GM12874 (cell line): ENCODE results near the gene DHRSX.

ENCODE experiments used
- CTCF ChIP-seq: IDR thresholded peaks from 2 replicates; pipeline ENCODE4 v1.5.1; 2011; ENCODE audit warnings: low read depth, mild to moderate bottlenecking, control low read depth, low read length, moderate library complexity; ENCODE audit not compliant: insufficient read depth

DHRSX gene

GRCh38 chrX:2541603-2542002, 40.8 kb upstream of the DHRSX start:
- TF ChIP-seq CTCF: no peak

GRCh38 chrX:2540426-2540947, 39.7 kb upstream of the DHRSX start:
- TF ChIP-seq CTCF: no peak

- no peak for TF ChIP-seq CTCF
Measured at GRCh38 chrX:2539586-2539985, 38.8 kb upstream of the DHRSX start.

GRCh38 chrX:2538031-2538757, 37.4 kb upstream of the DHRSX start:
- TF ChIP-seq CTCF: no peak

GRCh38 chrX:2536974-2537373, 36.2 kb upstream of the DHRSX start:
- TF ChIP-seq CTCF: no peak

GRCh38 chrX:2536141-2536540, 35.4 kb upstream of the DHRSX start:
- no peak for TF ChIP-seq CTCF

- no peak for TF ChIP-seq CTCF
Measured at GRCh38 chrX:2533424-2533823, 32.6 kb upstream of the DHRSX start.
